ENCODE results near the gene SELENBP1. TPM values are rescaled to one million over a fixed set of nuclear protein-coding genes. Genes with fewer than 3 reads are reported as not detected.

SELENBP1 gene
- polyA plus RNA-seq, 1 of the 3 experiments (the other 2 are of a cell fraction): 0.16 TPM

- TF ChIP-seq, protein P1, sequence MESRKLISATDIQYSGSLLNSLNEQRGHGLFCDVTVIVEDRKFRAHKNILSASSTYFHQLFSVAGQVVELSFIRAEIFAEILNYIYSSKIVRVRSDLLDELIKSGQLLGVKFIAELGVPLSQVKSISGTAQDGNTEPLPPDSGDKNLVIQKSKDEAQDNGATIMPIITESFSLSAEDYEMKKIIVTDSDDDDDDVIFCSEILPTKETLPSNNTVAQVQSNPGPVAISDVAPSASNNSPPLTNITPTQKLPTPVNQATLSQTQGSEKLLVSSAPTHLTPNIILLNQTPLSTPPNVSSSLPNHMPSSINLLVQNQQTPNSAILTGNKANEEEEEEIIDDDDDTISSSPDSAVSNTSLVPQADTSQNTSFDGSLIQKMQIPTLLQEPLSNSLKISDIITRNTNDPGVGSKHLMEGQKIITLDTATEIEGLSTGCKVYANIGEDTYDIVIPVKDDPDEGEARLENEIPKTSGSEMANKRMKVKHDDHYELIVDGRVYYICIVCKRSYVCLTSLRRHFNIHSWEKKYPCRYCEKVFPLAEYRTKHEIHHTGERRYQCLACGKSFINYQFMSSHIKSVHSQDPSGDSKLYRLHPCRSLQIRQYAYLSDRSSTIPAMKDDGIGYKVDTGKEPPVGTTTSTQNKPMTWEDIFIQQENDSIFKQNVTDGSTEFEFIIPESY (IDR thresholded peaks at IDR 0.05; ENCODE audit: borderline replicate concordance, low read depth): no peak
- no peak for TF ChIP-seq FOXJ3 (CRISPR knock-in tag; IDR thresholded peaks at IDR 0.05)
These were observed 4.7 kb downstream of the SELENBP1 start (continued) for GRCh38 chr1:151367658-151368392.

DNA sequence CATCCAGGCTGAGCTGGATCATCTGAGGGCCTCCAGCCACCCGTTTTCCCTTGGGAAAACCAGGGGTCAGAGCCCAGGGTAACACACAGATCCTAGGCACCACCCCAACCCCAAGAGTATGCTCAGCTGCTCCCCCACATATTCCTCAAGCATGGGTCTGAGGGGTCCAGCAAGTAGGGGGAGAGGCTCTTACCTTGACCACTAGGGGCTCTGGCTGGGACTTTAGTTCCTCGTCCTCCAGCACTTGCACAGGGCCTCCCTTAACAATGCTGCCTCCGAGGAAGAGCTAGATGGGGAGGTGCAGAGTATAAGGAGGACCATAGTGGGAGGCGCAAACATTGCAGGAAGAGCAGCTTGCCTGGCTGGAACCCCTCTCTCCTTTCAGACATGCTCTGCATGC is 7.5 kb downstream of the SELENBP1 start:
- CTCF ChIA-PET: interaction anchor here (0.8 to 2.1 kb wide), 4 partner anchors 17 to 42 kb away, joined by 3 to 7 read pairs (median 3); no protein-coding TSS in a partner anchor
- H3K4me1 ChIP-seq (ENCODE audit: control insufficient read depth in 1 of 2, insufficient read depth in 2 of 2, low read depth in 1 of 2, low read length in 1 of 2): no peaks in the 10 kb centered on the region
- 68% methylated on average over 4 of the region's 4 CpGs for WGBS (ENCODE audit: low lambda C conversion rate)

More for the DNA sequence above, 7.5 kb downstream of the SELENBP1 start:
- Histone ChIP-seq H3F3A (replicated peaks; ENCODE audit: insufficient read depth) (no peaks in the 10 kb centered on the region), H3K4me3 (ENCODE audit: low read depth in 2 of 2, low read length in 1 of 2) (no peak overlapping the region), H3K9ac (no peak overlapping the region), H3K4me2 (no peak overlapping the region), H2AFZ (ENCODE audit: low read depth) (no peak overlapping the region), H3K27ac (ENCODE audit: low read depth in 2 of 2, low read length in 1 of 2) (no peak overlapping the region), H3K27me3 (ENCODE audit: insufficient read depth) (no peaks in the 10 kb centered on the region), H3K36me3 (replicated peaks in 1 of 2; ENCODE audit: control insufficient read depth in 1 of 2, insufficient read depth in 2 of 2, low read length in 1 of 2) (no peaks in the 10 kb centered on the region), H3K79me2 (ENCODE audit: insufficient read depth) (no peaks in the 10 kb centered on the region), H3K9me3 (peaks cover 7% of the 10 kb centered on the region; the same call in 1 of the 2 replicates), H4K20me1 (ENCODE audit: insufficient read depth) (no peaks in the 10 kb centered on the region), H3K9me2 (no peaks in the 10 kb centered on the region)
- DNase-seq: no peak
- POLR2A ChIA-PET: no interaction called here
- TF ChIP-seq, protein P2, sequence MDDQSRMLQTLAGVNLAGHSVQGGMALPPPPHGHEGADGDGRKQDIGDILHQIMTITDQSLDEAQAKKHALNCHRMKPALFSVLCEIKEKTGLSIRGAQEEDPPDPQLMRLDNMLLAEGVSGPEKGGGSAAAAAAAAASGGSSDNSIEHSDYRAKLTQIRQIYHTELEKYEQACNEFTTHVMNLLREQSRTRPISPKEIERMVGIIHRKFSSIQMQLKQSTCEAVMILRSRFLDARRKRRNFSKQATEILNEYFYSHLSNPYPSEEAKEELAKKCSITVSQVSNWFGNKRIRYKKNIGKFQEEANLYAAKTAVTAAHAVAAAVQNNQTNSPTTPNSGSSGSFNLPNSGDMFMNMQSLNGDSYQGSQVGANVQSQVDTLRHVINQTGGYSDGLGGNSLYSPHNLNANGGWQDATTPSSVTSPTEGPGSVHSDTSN (IDR thresholded peaks at IDR 0.05): no peak
- no peak for TF ChIP-seq TCF12 (IDR thresholded peaks at IDR 0.05)
- TF ChIP-seq IRF3 (IDR thresholded peaks at IDR 0.05; ENCODE audit: low read depth, low read length): no peak
- no peak for TF ChIP-seq MXI1 (IDR thresholded peaks at IDR 0.05; ENCODE audit: low read depth, low read length)
- no peak for TF ChIP-seq CHD2 (IDR thresholded peaks at IDR 0.05; ENCODE audit: low read length, partially characterized antibody)
- TF ChIP-seq GABPA (IDR thresholded peaks at IDR 0.05; ENCODE audit: low read depth): no peak
- TF ChIP-seq NRF1 (IDR thresholded peaks at IDR 0.05; ENCODE audit: low read depth, low read length): no peak
- no peak for TF ChIP-seq POLR2AphosphoS5 (IDR thresholded peaks at IDR 0.05; ENCODE audit: low read depth, low read length)
- TF ChIP-seq GATA2 (CRISPR knock-in tag; IDR thresholded peaks at IDR 0.05): no peak
- TF ChIP-seq YY1 (IDR thresholded peaks at IDR 0.05; ENCODE audit: low read depth): no peak
- no peak for TF ChIP-seq TAF1 (IDR thresholded peaks at IDR 0.05; ENCODE audit: borderline replicate concordance, low read depth, low read length)
- TF ChIP-seq, protein P3, sequence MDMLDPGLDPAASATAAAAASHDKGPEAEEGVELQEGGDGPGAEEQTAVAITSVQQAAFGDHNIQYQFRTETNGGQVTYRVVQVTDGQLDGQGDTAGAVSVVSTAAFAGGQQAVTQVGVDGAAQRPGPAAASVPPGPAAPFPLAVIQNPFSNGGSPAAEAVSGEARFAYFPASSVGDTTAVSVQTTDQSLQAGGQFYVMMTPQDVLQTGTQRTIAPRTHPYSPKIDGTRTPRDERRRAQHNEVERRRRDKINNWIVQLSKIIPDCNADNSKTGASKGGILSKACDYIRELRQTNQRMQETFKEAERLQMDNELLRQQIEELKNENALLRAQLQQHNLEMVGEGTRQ (IDR thresholded peaks at IDR 0.05; ENCODE audit: borderline replicate concordance, low read depth, low read length): no peak
- TF ChIP-seq, protein P4, sequence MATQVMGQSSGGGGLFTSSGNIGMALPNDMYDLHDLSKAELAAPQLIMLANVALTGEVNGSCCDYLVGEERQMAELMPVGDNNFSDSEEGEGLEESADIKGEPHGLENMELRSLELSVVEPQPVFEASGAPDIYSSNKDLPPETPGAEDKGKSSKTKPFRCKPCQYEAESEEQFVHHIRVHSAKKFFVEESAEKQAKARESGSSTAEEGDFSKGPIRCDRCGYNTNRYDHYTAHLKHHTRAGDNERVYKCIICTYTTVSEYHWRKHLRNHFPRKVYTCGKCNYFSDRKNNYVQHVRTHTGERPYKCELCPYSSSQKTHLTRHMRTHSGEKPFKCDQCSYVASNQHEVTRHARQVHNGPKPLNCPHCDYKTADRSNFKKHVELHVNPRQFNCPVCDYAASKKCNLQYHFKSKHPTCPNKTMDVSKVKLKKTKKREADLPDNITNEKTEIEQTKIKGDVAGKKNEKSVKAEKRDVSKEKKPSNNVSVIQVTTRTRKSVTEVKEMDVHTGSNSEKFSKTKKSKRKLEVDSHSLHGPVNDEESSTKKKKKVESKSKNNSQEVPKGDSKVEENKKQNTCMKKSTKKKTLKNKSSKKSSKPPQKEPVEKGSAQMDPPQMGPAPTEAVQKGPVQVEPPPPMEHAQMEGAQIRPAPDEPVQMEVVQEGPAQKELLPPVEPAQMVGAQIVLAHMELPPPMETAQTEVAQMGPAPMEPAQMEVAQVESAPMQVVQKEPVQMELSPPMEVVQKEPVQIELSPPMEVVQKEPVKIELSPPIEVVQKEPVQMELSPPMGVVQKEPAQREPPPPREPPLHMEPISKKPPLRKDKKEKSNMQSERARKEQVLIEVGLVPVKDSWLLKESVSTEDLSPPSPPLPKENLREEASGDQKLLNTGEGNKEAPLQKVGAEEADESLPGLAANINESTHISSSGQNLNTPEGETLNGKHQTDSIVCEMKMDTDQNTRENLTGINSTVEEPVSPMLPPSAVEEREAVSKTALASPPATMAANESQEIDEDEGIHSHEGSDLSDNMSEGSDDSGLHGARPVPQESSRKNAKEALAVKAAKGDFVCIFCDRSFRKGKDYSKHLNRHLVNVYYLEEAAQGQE (IDR thresholded peaks at IDR 0.05; ENCODE audit: low read depth, low read length): no peak
- TF ChIP-seq, protein P1 (IDR thresholded peaks at IDR 0.05; ENCODE audit: borderline replicate concordance, low read depth): no peak
- TF ChIP-seq JUND (IDR thresholded peaks at IDR 0.05): no peak
